Upper lobe of left lung (tissue), 6 donors: Measurements from ENCODE around the gene STXBP3. TPM values are rescaled to one million over a fixed set of nuclear protein-coding genes. Genes with fewer than 3 reads are reported as not detected.

Experiments used
- ATAC-seq, 2 donors: fragments of 200-7000 bp; cut with Tn5 transposase; one replicate each; pipeline ENCODE4 v1.9.1; 2022; ENCODE audit warnings: mild to moderate bottlenecking in 2 of 2, moderate library complexity in 2 of 2; ENCODE audit not compliant: low FRiP score in 2 of 2
- DNase-seq, 2 donors: peaks; one replicate each; pipeline ENCODE4 v3.0.0-alpha.2; 2019 to 2020
- H3K27ac ChIP-seq, 4 donors: fragments of 200-600 bp; sonication (generic); one replicate each; pipeline ENCODE4 v1.5.1; 2016 to 2019
- H3K27me3 ChIP-seq, 4 donors: fragments of 200-600 bp; sonication (generic); one replicate each; pipeline ENCODE4 v1.5.1; 2017 to 2019
- H3K36me3 ChIP-seq, 4 donors: fragments of 200-600 bp; sonication (generic); one replicate each; pipeline ENCODE4 v1.5.1; 2016 to 2019
- H3K4me1 ChIP-seq, 4 donors: fragments of 200-600 bp; sonication (generic); one replicate each; pipeline ENCODE4 v1.5.1; 2018 to 2019
- H3K4me3 ChIP-seq, 4 donors: fragments of 200-600 bp; sonication (generic); one replicate each; pipeline ENCODE4 v1.5.1; 2017 to 2019; ENCODE audit warnings: mild to moderate bottlenecking in 2 of 4, moderate library complexity in 1 of 4
- H3K9me3 ChIP-seq, 4 donors: fragments of 200-600 bp; sonication (generic); one replicate each; pipeline ENCODE4 v1.5.1; 2018 to 2019
- EP300 ChIP-seq, 4 donors: sonication (generic); formaldehyde crosslinking; IDR thresholded peaks; one replicate each; pipeline ENCODE4 v1.5.1; 2017; ENCODE audit warnings: antibody characterized with exemption in 4 of 4, control low read depth in 2 of 4
- POLR2A ChIP-seq, 4 donors: fragments of 450-650 bp; IDR thresholded peaks; one replicate each; pipeline ENCODE4 v1.5.1; 2016 to 2017; ENCODE audit warnings: antibody characterized with exemption in 4 of 4, mild to moderate bottlenecking in 2 of 4
- POLR2AphosphoS5 ChIP-seq, 2 donors: sonication (generic); formaldehyde crosslinking; IDR thresholded peaks; one replicate each; pipeline ENCODE4 v1.5.1; 2017; ENCODE audit warnings: antibody characterized with exemption in 2 of 2
- WGBS, 2 donors: methylation state at CpG; one replicate each; pipeline ENCODE4 v1.1.5; 2017 to 2018; 5-methylcytosine and 5-hydroxymethylcytosine counted together
- total RNA-seq, 6 donors: library from RNA; depleted of rRNA in 4 of 6; stranded (reverse); fragments of >200 nt in 4 of 6; gene quantifications; one replicate each; pipeline versions ENCODE4 v1.1.0 to v1.2.1, GENCODE V29; 2016 to 2021
- TF ChIP-seq, protein P1 (sequence below), 6 experiments: fragments of 450-650 bp in 4 of 6; fragments of 200-600 bp in 2 of 6; sonication (generic) in 2 of 6; IDR thresholded peaks; one replicate each; pipeline ENCODE4 v1.5.1; 2016 to 2019; ENCODE audit warnings: antibody characterized with exemption in 6 of 6
- donor health status: DM: no; HTN: no; CAD: no; lungs with moderate emphysema.
- donor health status: DM: no; HTN: yes; CAD: no; lungs with severe emphysema.

STXBP3 gene
- total RNA-seq, 6 donors from 2014 or later, result 41.8 to 84.1 (median 55.8) TPM

DNA sequence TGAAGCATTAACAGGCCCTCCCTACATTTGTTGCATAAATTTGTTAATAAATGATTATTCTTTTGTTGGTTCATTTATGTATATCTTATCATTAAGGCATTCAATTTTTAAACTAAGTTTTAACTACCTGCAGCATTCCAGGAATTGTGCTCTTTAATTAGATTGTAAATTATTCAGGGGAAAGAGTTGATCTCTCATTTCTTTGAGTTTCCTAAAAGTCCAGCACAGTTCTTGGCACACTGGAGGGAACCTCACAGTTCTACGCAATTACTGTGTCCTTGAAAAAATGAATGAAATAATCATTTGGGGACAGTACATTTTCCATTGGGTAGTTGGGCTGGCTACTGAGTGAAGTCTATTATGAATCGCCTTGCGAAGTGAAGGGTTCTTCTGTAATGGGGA, 493 bp upstream of the STXBP3 start:
- Histone ChIP-seq H3K4me3 (peak overlapping the region in 1 of 4 donors; percentile 91), H3K9me3 (no peaks in the 10 kb centered on the region), H3K4me1 (peaks cover 15 to 24% (median 19%) of the 10 kb centered on the region in 4 donors), H3K27me3 (no peaks in the 10 kb centered on the region), H3K36me3 (no peaks in the 10 kb centered on the region), H3K27ac (peak overlapping the region; percentile 98 to 100 (median 100))
- WGBS, 2 donors, result 44 to 48% methylated on average over 3 of the region's 3 CpGs
- TF ChIP-seq, protein P1, sequence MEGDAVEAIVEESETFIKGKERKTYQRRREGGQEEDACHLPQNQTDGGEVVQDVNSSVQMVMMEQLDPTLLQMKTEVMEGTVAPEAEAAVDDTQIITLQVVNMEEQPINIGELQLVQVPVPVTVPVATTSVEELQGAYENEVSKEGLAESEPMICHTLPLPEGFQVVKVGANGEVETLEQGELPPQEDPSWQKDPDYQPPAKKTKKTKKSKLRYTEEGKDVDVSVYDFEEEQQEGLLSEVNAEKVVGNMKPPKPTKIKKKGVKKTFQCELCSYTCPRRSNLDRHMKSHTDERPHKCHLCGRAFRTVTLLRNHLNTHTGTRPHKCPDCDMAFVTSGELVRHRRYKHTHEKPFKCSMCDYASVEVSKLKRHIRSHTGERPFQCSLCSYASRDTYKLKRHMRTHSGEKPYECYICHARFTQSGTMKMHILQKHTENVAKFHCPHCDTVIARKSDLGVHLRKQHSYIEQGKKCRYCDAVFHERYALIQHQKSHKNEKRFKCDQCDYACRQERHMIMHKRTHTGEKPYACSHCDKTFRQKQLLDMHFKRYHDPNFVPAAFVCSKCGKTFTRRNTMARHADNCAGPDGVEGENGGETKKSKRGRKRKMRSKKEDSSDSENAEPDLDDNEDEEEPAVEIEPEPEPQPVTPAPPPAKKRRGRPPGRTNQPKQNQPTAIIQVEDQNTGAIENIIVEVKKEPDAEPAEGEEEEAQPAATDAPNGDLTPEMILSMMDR (IDR thresholded peaks at IDR 0.05), result no peak
- TF ChIP-seq POLR2A (IDR thresholded peaks at IDR 0.05), result no peak
- no peak for TF ChIP-seq POLR2AphosphoS5 (IDR thresholded peaks at IDR 0.05)
- TF ChIP-seq EP300 (IDR thresholded peaks at IDR 0.05), result no peak
- ATAC-seq (no peak), DNase-seq (no peak)

DNA sequence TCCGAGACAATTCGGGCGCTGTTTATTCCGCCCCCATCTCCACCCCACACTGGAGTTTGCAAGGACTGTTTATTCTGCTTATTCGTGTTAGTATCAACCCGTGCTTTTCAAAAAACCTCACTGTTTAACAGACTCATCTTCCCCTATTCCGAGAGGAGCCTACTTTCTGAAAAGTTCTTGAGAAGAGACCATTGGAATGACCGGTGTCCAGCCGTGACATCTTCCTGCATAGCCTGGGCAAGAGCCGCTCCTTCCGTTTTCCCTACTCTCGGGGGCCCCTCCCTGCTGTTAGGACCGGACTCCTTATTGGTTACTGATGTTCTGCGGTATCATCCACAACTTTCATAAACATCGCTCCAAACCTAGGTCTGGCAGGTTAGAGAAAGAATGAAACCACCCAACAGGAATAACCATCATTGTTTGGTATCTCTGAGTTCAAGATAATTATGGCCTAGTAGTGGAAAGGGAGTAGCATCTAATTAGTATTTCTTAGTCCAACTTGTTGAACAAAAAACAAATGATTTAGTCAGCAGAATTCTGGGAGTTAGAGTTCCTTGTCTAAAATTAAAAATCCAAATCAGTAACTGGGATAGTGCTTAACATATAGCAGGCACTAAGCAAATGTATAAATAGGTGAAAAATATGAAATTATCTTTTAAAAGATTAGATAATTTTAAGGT, 837 bp downstream of the STXBP3 start:
- no peaks in the 10 kb centered on the region for H3K9me3 ChIP-seq
- H3K36me3 ChIP-seq, result peaks cover 0 to 2% (median 0%) of the 10 kb centered on the region in 4 donors
- H3K27ac ChIP-seq, result peak overlapping the region; percentile 98 to 100 (median 100)
- 0 to 1% methylated on average over 15 of the region's 15 CpGs for WGBS, 2 donors
- H3K27me3 ChIP-seq, result no peaks in the 10 kb centered on the region
- H3K4me3 ChIP-seq, result peak overlapping the region; percentile 72 to 92 (median 84)
- H3K4me1 ChIP-seq, result peaks cover 15 to 26% (median 20%) of the 10 kb centered on the region in 4 donors
- TF ChIP-seq, protein P1 (IDR thresholded peaks at IDR 0.05), result no peak
- TF ChIP-seq POLR2A (IDR thresholded peaks at IDR 0.05), result peak in 2 of 4 donors; percentile 39 to 47
- TF ChIP-seq POLR2AphosphoS5 (IDR thresholded peaks at IDR 0.05), result peak; percentile 83 to 84
- TF ChIP-seq EP300 (IDR thresholded peaks at IDR 0.05), result no peak
- DNase-seq (peak in 1 of 2 donors; percentile 92), ATAC-seq (peak; percentile 86 to 93)

DNA sequence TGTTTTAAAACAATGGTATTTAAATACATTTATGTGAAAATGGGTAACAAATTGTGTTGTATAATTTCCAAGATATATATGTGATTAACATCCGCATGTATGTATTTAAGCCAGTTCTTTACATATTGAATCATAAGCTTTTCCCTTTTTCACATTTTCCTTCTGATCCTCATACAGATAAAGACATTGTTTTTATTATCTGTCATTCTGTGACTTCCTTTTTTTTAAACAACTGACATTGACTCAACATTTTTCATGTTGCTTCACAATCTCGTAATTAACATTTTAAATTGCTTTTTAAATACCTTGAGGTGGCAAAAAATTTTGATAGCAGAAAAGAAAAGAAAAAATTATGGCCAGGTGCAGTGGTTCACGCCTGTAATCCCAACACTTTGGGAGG, 1.4 kb downstream of the STXBP3 start:
- Histone ChIP-seq H3K27me3 (no peaks in the 10 kb centered on the region), H3K9me3 (no peaks in the 10 kb centered on the region), H3K4me1 (peaks cover 15 to 26% (median 20%) of the 10 kb centered on the region in 4 donors), H3K36me3 (peaks cover 0 to 8% (median 0%) of the 10 kb centered on the region in 4 donors), H3K27ac (peak overlapping the region in 3 of 4 donors; percentile 99 to 100 (median 100)), H3K4me3 (peak overlapping the region in 2 of 4 donors; percentile 72 to 77)
- TF ChIP-seq POLR2AphosphoS5 (IDR thresholded peaks at IDR 0.05), result no peak
- DNase-seq (no peak), ATAC-seq (no peak)
- WGBS, 2 donors, result 64 to 69% methylated on average over 3 of the region's 3 CpGs

DNA sequence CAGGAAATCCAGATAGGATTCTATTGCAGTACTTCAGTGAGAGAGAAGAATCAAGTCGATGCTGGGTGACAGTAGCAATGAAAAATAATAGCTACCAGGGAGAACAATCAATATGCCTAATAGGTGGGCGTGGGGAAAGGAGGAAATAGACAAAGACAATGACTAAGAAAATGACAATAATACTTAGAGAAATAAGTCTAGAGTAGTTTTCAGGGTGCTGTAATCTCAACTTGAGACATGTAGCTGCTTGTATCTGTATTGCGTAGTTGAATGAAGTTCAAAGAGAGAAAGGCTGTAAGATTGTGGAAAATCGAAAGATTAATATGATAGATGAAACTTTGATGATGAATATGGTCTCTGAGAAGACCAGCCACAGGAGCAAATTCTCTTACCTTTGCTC, 2.6 kb downstream of the STXBP3 start:
- ATAC-seq, result no peak
- 75 to 85% methylated on average over 4 of the region's 4 CpGs for WGBS, 2 donors
- Histone ChIP-seq H3K36me3 (peaks cover 0 to 19% (median 1%) of the 10 kb centered on the region in 4 donors), H3K4me1 (peaks cover 15 to 26% (median 20%) of the 10 kb centered on the region in 4 donors), H3K4me3 (no peak overlapping the region), H3K27me3 (no peaks in the 10 kb centered on the region), H3K9me3 (no peaks in the 10 kb centered on the region), H3K27ac (no peak overlapping the region)
- TF ChIP-seq EP300 (IDR thresholded peaks at IDR 0.05) (no peak), POLR2A (IDR thresholded peaks at IDR 0.05) (no peak), POLR2AphosphoS5 (IDR thresholded peaks at IDR 0.05) (no peak)
- TF ChIP-seq, protein P1 (IDR thresholded peaks at IDR 0.05), result no peak
- no peak for DNase-seq

DNA sequence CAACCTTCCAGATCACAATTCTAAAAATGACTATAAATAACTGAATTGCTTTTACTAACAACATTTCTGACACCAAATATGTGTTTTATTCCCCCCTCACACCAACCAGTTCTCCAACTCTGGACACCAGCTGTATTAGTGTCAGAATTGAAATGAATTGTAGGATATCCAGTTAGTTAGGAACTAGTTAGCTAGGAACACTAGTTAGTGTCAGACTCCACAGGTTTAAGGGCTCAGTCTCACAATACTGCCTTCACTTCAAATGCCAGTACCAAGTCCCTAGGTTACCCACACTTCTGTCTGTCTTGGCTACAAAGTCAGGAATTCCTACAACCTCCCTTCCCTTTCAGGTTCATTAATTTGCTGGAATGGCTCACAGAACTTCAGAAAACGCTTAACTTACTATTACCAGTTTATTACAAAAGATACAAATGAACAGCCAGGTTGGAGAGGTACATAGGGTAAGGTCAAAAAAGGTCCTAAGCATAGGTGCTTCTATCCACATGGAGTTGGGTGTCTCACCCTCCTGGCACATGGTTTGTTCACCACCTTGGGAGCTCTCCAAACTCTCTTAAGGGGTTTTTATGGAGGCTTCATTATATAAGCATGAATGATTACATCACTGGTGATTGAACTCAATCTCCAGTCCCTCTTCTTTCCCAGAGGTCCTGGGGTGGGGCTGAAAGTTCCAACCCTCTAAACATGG, 4.2 kb downstream of the STXBP3 start:
- Histone ChIP-seq H3K4me1 (peaks cover 15 to 26% (median 20%) of the 10 kb centered on the region in 4 donors), H3K27me3 (no peaks in the 10 kb centered on the region), H3K9me3 (no peaks in the 10 kb centered on the region), H3K27ac (no peak overlapping the region), H3K36me3 (peaks cover 0 to 35% (median 3%) of the 10 kb centered on the region in 4 donors), H3K4me3 (no peak overlapping the region)
- TF ChIP-seq POLR2AphosphoS5 (IDR thresholded peaks at IDR 0.05), result no peak
- TF ChIP-seq POLR2A (IDR thresholded peaks at IDR 0.05), result no peak
- TF ChIP-seq, protein P1 (IDR thresholded peaks at IDR 0.05), result no peak
- TF ChIP-seq EP300 (IDR thresholded peaks at IDR 0.05), result no peak
- no peak for DNase-seq
- 88 to 100% methylated on average over 1 of the region's 1 CpG for WGBS, 2 donors
- ATAC-seq, result no peak
